ENCODE results near the gene NUDT5. TPM values are rescaled to one million over a fixed set of nuclear protein-coding genes. Genes with fewer than 3 reads are reported as not detected.

Gene NUDT5
- total RNA-seq, 1 experiment from 2014 or later, result 117 TPM

DNA sequence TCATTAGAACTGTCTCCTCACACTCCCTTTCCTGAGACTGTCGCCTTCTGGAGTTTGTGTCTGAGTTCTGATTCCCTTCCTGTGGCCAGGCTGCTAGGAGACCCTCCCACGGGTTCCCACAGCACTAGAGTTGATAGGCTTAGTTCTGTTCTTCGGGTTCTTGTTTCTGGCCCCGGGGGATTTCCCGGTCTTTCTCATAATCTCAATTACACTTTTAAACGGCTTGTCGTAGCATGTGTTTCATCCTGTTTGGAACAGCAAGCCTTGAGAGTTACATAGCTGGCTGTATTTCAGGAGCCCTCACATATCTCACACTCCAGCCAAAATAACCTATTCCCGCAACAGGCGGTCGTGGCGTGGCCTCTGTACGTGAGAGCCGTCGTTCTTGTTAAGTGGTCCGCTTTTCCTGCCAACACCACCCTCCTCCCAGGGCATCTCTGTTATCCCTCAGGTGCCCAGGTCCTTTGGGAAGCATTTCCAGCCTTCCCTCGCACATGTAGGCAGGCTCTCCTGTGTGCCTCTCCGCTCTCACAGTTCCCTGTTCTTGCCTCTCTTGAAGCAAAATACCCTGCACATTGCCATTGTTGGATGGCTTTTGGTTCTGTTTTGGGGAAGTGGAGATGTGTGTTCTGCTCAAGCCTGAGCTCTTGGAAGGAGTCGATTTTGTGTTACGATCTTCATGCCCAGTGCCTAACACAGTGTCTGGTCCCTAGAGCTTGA, 46.3 kb upstream of the NUDT5 start:
- Histone ChIP-seq H2AFZ (ENCODE audit: low read length) (no peak overlapping the region), H3K23ac (ENCODE audit: insufficient read length, low read depth, low read length) (no peak overlapping the region), H4K91ac (ENCODE audit: insufficient read length, low read depth, low read length) (no peak overlapping the region), H3K4me1 (ENCODE audit: insufficient read depth, low read length) (no peaks in the 10 kb centered on the region), H3K18ac (ENCODE audit: insufficient read length, low read depth, low read length) (no peak overlapping the region), H4K5ac (ENCODE audit: insufficient read length, low read depth, low read length) (no peak overlapping the region), H2AK5ac (ENCODE audit: insufficient read length, low read length) (no peak overlapping the region), H2BK5ac (ENCODE audit: insufficient read length, low read length) (no peak overlapping the region), H3K14ac (ENCODE audit: insufficient read depth, low read length) (no peak overlapping the region), H3K79me1 (ENCODE audit: insufficient read depth, low read depth, low read length, poor library complexity, severe bottlenecking) (no peaks in the 10 kb centered on the region), H3K9me3 (ENCODE audit: control insufficient read depth, low read depth, low read length) (no peaks in the 10 kb centered on the region), H3K9ac (ENCODE audit: extremely low read depth, insufficient read length, low read length) (no peak overlapping the region), H3T11ph (ENCODE audit: low read length) (no peak overlapping the region), H4K8ac (replicated peaks; ENCODE audit: insufficient read length, low read depth, low read length) (no peak overlapping the region), H2BK12ac (ENCODE audit: insufficient read length, low read depth, low read length) (no peak overlapping the region), H3K79me2 (ENCODE audit: insufficient read depth, low read length) (no peaks in the 10 kb centered on the region), H2BK15ac (ENCODE audit: low read depth, low read length) (no peak overlapping the region), H4K20me1 (ENCODE audit: control insufficient read depth, insufficient read depth, insufficient read length) (no peaks in the 10 kb centered on the region), H2BK120ac (ENCODE audit: low read depth, low read length, poor library complexity, severe bottlenecking) (no peak overlapping the region), H3K4ac (ENCODE audit: low read depth, low read length) (no peak overlapping the region), H3K4me2 (ENCODE audit: insufficient read depth, insufficient read length, low read length) (no peak overlapping the region), H3K56ac (ENCODE audit: insufficient read length, low read depth, low read length) (no peak overlapping the region), H3K27ac (ENCODE audit: insufficient read length, low read depth, low read length) (no peak overlapping the region), H3K27me3 (ENCODE audit: insufficient read depth, low read length) (no peaks in the 10 kb centered on the region), H3K23me2 (ENCODE audit: insufficient read length, low read depth, low read length, poor library complexity, severe bottlenecking) (no peaks in the 10 kb centered on the region), H2BK20ac (ENCODE audit: low read depth, low read length, poor library complexity, severe bottlenecking) (no peak overlapping the region)
- Mint-ChIP-seq H3K4me3 (no peak overlapping the region), H3K27ac (peak overlapping the region in 2 of 3 experiments; percentile 18 to 70; a peak in 3 of 7 replicates), H3K27me3 (ENCODE audit: low read depth) (no peaks in the 10 kb centered on the region), H3K9me3 (no peaks in the 10 kb centered on the region), H3K4me1 (no peaks in the 10 kb centered on the region), H3K36me3 (ENCODE audit: insufficient read depth in 1 of 3, low read depth in 3 of 3) (peaks cover 40 to 81% (median 68%) of the 10 kb centered on the region in 3 experiments; a peak in 6 of 7 replicates)
- DNase-seq, result no peak
- TF ChIP-seq, protein P1, sequence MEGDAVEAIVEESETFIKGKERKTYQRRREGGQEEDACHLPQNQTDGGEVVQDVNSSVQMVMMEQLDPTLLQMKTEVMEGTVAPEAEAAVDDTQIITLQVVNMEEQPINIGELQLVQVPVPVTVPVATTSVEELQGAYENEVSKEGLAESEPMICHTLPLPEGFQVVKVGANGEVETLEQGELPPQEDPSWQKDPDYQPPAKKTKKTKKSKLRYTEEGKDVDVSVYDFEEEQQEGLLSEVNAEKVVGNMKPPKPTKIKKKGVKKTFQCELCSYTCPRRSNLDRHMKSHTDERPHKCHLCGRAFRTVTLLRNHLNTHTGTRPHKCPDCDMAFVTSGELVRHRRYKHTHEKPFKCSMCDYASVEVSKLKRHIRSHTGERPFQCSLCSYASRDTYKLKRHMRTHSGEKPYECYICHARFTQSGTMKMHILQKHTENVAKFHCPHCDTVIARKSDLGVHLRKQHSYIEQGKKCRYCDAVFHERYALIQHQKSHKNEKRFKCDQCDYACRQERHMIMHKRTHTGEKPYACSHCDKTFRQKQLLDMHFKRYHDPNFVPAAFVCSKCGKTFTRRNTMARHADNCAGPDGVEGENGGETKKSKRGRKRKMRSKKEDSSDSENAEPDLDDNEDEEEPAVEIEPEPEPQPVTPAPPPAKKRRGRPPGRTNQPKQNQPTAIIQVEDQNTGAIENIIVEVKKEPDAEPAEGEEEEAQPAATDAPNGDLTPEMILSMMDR (conservative IDR thresholded peaks at IDR 0.05), result no peak
- WGBS (ENCODE audit: extremely low coverage, insufficient read length, low lambda C conversion rate), result no CpG with 5 or more reads among the region's 19 CpGs

Measured in H9 (cell line).